NCI-H524 treated with DMSO at 0.1 percent for 48 hours (cell line): ENCODE results near the gene CDH19.

Experiments
- DNase-seq: peaks from one replicate; lab custom pipeline; 2025; lab: John Stamatoyannopoulos, UW

CDH19 gene

GRCh38 chr18:66603941-66604627, at the start of gene CDH19:
Gene CDH19 (minus strand): TSS chr18:66604090. CDS start chr18:66572204, 31,886 bp downstream.
- DNase-seq, result no peak

DNA sequence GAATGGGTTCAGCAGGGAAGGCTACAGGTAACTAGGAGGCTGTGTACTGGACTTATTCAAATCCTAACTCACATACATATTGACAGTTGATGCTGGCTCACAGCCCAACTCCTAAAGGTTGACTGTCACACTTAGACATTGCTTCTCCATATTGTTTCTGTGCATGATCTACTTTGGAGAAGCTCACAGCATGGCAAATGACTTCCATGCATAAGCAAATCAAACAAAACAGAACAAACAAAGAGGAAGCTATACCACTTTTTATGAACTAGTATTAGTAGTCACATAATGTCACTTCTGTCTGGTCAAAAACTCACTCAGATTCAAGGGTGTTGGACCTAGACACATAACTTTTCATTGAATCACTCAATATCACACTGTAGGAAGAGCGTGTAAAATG, 43.8 kb upstream of the CDH19 start:
- no peak for DNase-seq

GRCh38 chr18:66646609-66647008, 42.7 kb upstream of the CDH19 start:
- no peak for DNase-seq

DNA sequence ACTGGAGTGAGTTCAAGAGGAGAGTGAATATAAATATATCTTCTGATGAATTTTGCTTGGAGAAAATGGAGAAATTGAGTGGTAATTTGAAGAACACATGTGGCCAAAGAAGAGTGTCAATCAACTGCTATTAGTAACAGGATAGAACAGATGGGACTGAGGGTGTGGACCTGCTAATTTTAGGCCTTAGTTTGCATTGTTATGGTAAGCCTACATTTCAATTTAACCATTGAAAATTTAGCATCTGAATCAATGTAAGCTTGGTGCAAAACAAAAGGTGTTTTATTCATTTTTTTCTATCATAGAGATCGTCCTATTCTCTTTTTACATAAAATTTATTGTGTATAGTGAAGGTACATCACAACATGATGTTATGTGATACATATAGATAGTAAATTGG, 42.1 kb upstream of the CDH19 start:
- no peak for DNase-seq

DNA sequence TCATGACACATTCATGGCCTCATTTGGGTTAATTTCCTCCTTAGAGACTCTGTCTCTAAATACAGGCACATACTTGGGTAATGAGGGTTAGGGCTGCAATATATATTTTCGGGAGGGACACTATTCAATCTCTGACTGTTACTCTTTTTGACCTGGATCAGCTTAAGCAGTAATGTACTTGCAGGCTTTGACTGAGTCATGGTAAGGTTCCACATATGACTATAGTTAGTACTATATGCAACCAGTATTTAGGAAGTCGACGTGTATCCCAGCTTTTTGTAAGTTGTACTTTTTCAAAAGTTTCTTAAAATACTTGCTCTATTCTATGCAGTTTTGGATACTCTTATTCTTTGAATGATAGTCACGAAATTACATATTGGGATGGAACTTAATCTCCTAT, 37.2 kb upstream of the CDH19 start:
- DNase-seq, result no peak

- no peak for DNase-seq
These were observed 36.5 kb upstream of the CDH19 start for GRCh38 chr18:66640431-66640830.

DNA sequence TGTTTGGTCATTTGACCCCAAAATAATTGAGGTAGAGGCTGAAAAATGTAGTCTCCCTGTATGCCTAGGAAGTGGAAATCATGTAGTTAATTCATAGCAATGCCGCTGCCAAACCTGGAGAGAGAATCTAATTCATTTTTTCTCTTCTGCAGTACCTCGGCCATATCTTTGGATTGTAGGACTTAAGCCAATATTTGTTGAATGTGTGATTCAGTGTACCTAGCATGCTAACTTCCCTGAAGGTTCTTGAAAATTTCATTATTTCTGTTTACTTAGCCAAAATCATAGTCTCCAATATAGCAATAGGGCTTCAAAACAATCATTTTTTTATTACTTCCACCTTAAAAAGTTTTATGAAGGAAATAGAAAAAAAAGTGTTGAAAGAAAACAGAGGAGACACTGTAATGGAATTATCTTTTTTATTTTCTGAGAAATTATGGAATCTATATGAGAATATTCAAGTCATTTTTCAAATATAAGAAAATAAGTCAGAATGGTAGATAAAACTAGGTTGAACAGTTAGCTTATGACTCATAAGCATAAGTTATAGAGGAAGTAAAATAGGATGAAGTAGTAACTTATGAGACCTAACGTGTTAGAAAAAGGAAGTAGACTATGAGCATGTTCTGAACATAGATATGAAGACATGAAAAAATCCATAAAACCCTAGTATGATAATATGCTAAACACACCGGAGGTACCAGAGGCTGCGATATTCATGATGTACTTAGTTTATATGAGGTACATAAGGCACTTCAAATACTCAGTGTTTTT, 35.2 kb upstream of the CDH19 start:
- DNase-seq, result no peak

GRCh38 chr18:66635342-66635741, 31.5 kb upstream of the CDH19 start:
- no peak for DNase-seq

DNA sequence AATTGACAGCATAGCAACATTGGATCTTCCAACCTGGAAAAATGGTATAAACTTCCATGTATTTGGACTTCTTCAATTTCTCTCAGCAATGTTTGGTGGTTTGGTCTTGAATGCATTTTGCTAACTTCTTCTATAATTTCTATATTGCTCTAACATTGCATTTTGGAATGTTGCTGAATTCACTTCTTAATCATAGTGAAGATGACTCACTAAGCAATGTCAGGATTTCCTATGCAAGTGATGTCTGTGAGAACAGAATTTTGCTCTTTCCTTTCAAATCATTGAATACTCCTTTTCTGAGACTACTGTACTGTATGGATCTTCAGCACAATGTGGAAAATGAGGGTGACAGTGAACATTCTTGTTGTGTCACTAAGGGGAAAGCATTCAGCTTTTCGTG, 28.9 kb upstream of the CDH19 start:
- no peak for DNase-seq

DNA sequence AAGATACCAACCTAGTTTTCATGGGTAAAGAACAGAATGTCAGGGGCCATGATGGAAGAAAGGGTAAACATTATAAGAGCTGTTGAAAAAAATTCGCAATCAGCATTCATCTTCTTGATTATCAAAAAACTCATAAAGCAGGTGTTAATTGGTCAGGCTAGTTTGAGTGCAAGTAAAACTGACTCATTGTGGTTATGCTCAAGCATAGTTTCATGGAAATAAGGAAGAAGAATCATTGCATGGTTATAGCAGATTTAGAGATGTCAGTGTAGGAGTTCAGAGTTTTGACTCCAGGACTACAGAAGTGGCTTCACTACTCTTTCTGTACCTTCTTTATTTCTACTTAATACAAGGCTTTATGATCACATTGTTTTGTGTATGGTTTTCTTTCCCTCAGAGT, 26.9 kb upstream of the CDH19 start:
- DNase-seq, result no peak

- DNase-seq, result no peak
These were observed 19.9 kb upstream of the CDH19 start for GRCh38 chr18:66623821-66624220.

GRCh38 chr18:66621816-66622576, 18.1 kb upstream of the CDH19 start:
- DNase-seq, result no peak

- DNase-seq, result no peak
These were observed 12.7 kb upstream of the CDH19 start for GRCh38 chr18:66616523-66616983.

DNA sequence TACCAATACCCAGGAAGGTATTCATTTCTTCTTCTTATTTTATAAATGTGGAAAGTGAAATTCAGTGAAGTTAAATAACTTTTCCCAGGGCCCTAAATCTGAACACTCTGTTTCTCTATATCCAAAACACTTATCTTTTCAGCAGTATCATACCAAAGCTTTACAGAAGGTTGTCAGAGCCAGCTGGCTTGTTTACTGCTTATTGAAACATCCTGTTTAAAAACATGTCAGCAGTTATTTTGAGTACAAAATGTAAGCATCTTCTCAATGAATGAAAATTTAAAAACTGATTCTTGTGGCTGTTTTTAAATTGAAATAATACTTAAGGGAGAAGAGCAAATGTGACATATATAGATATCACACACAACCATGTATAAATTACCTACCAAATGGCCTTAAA, 11.3 kb upstream of the CDH19 start:
- no peak for DNase-seq

GRCh38 chr18:66607632-66608031, 3.7 kb upstream of the CDH19 start:
- no peak for DNase-seq

GRCh38 chr18:66601649-66602048, 2.2 kb downstream of the CDH19 start:
- no peak for DNase-seq

GRCh38 chr18:66599190-66599589, 4.7 kb downstream of the CDH19 start:
- DNase-seq, result no peak

- DNase-seq, result no peak
These were observed 16.5 kb downstream of the CDH19 start for GRCh38 chr18:66587430-66587829.

DNA sequence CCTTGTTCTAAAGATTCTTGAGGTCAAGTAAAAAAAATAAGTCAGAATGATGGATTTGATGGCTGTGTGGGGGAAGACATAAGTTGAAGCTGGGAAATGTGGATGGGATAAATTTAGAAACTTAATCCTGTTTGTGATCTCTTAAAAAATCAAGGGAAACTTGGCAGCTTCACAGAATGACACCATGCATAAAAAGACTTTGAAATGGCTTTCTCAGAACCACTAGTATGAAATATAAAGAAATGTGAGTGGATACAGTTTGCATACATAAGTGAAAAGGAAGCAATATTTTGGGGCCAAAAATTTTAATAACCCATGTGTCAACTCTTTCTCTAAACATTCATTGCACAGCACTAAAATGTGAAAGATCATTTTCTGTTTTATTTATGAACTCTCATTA, 21.7 kb downstream of the CDH19 start:
- DNase-seq, result no peak

GRCh38 chr18:66575263-66575662, 28.6 kb downstream of the CDH19 start:
- no peak for DNase-seq

DNA sequence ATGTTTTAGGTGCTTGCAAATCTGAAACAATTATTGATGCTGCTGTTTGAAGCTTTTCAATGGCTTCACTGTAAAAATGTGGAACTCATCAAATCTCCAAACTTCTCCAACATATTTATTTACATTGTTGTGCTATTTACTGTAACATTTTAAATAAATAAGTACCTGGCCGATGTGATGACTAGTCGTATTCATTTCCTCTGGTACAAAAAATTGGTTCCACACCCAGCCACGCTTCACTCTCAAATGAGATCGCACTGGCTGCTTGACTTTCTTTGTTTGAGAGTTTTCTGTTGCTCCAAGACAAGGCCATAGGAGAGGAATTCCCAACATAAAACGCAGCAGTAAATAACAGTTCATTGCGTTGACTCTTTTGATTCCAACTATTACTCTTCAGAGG, 32.0 kb downstream of the CDH19 start:
- no peak for DNase-seq

GRCh38 chr18:66566616-66567015, 37.3 kb downstream of the CDH19 start:
- no peak for DNase-seq

- DNase-seq, result no peak
These were observed 39.7 kb downstream of the CDH19 start for GRCh38 chr18:66564236-66564635.
